HepG2 (cell line): Measurements from ENCODE around the gene TECPR1. TPM values are rescaled to one million over a fixed set of nuclear protein-coding genes. Genes with fewer than 3 reads are reported as not detected.

Source experiments
- ARHGAP35 ChIP-seq: sonication (generic); formaldehyde crosslinking; IDR thresholded peaks from 2 replicates; pipeline ENCODE4 v1.9.0; 2022; ENCODE audit warnings: mild to moderate bottlenecking, inconsistent platforms, moderate library complexity, missing genetic modification reagents, borderline replicate concordance
- ARNTL ChIP-seq: sonication (generic); formaldehyde crosslinking; IDR thresholded peaks from 2 replicates; pipeline ENCODE4 v1.4.0; 2020; ENCODE audit warnings: mild to moderate bottlenecking, missing genetic modification reagents
- GATAD2A ChIP-seq: IDR thresholded peaks from 2 replicates; pipeline ENCODE4 v1.6.1; 2016
- HNRNPLL ChIP-seq: fragments of 200-400 bp; formaldehyde crosslinking; IDR thresholded peaks from 2 replicates; pipeline ENCODE4 v1.6.1; 2017; ENCODE audit warnings: mild to moderate bottlenecking, low read depth, low read length; ENCODE audit not compliant: poor library complexity, severe bottlenecking
- HOXD1 ChIP-seq: sonication (generic); formaldehyde crosslinking; IDR thresholded peaks from 2 replicates; pipeline ENCODE4 v1.5.0; 2020; ENCODE audit warnings: missing genetic modification reagents
- IKZF1 ChIP-seq: fragments of 450-650 bp; IDR thresholded peaks from 2 replicates; pipeline ENCODE4 v1.7.1; 2016
- IRX3 ChIP-seq: sonication (generic); formaldehyde crosslinking; IDR thresholded peaks from 2 replicates; pipeline ENCODE4 v1.8.1; 2023; ENCODE audit warnings: mild to moderate bottlenecking, low read depth, missing genetic modification reagents, borderline replicate concordance
- MIER3 ChIP-seq: IDR thresholded peaks from 2 replicates; pipeline ENCODE4 v1.6.1; 2016; ENCODE audit warnings: missing compliant biosample characterization, borderline replicate concordance
- PAX8 ChIP-seq: sonication (generic); formaldehyde crosslinking; IDR thresholded peaks from 2 replicates; pipeline ENCODE4 v1.8.0; 2022; ENCODE audit warnings: mild to moderate bottlenecking, missing genetic modification reagents, borderline replicate concordance
- POLR2AphosphoS5 ChIP-seq: IDR thresholded peaks from 2 replicates; pipeline ENCODE4 v1.6.1; 2012; ENCODE audit warnings: low read depth, low read length
- RBFOX2 ChIP-seq: fragments of 200-400 bp; formaldehyde crosslinking; IDR thresholded peaks from 2 replicates; pipeline ENCODE4 v1.6.1; 2017; ENCODE audit warnings: low read depth, mild to moderate bottlenecking, low read length
- RFX1 ChIP-seq: fragments of 450-650 bp; IDR thresholded peaks from 2 replicates; pipeline ENCODE4 v1.6.1; 2017
- SMC3 ChIP-seq: IDR thresholded peaks from 2 replicates; pipeline ENCODE4 v1.6.1; 2011; ENCODE audit warnings: low read length, improper control_type of control experiment
- XRCC5 ChIP-seq: fragments of 200-400 bp; formaldehyde crosslinking; optimal IDR thresholded peaks from 2 replicates; pipeline ENCODE3; 2017; ENCODE audit warnings: mild to moderate bottlenecking, low read length
- ZC3H13 ChIP-seq: sonication (generic); formaldehyde crosslinking; IDR thresholded peaks from 2 replicates; pipeline ENCODE4 v1.8.1; 2023; ENCODE audit warnings: mild to moderate bottlenecking, missing genetic modification reagents, moderate library complexity
- ZNF207 ChIP-seq: fragments of 450-650 bp; IDR thresholded peaks from 2 replicates; pipeline ENCODE4 v1.6.1; 2016; ENCODE audit warnings: antibody characterized with exemption, borderline replicate concordance
- ZNF253 ChIP-seq: sonication (generic); formaldehyde crosslinking; IDR thresholded peaks from 2 replicates; pipeline ENCODE4 v1.8.0; 2022; ENCODE audit warnings: mild to moderate bottlenecking, missing genetic modification reagents, borderline replicate concordance
- ZNF460 ChIP-seq: sonication (generic); formaldehyde crosslinking; IDR thresholded peaks from 2 replicates; pipeline ENCODE4 v1.5.1; 2020; ENCODE audit warnings: missing genetic modification reagents, mild to moderate bottlenecking, borderline replicate concordance
- ZNF615 ChIP-seq: sonication (generic); formaldehyde crosslinking; IDR thresholded peaks from 2 replicates; pipeline ENCODE4 v1.5.0; 2020; ENCODE audit warnings: mild to moderate bottlenecking, missing genetic modification reagents, borderline replicate concordance
- ZNF670 ChIP-seq: sonication (generic); formaldehyde crosslinking; IDR thresholded peaks from 2 replicates; pipeline ENCODE4 v1.8.0; 2022; ENCODE audit warnings: mild to moderate bottlenecking, missing genetic modification reagents, borderline replicate concordance
- ZNF776 ChIP-seq: sonication (generic); formaldehyde crosslinking; IDR thresholded peaks from 2 replicates; pipeline ENCODE4 v1.4.0; 2020; ENCODE audit warnings: mild to moderate bottlenecking, missing genetic modification reagents
- ZSCAN30 ChIP-seq: sonication (generic); formaldehyde crosslinking; IDR thresholded peaks from 2 replicates; pipeline ENCODE4 v1.5.0; 2020; ENCODE audit warnings: mild to moderate bottlenecking, missing genetic modification reagents
- ZSCAN31 ChIP-seq: sonication (generic); formaldehyde crosslinking; IDR thresholded peaks from 2 replicates; pipeline ENCODE4 v1.5.0; 2020; ENCODE audit warnings: low read depth, mild to moderate bottlenecking, missing genetic modification reagents
- polyA plus RNA-seq, 8 experiments: library from polyadenylated mRNA; depleted of rRNA in 3 of 8; stranded (reverse) in 7 of 8; unstranded in 1 of 8; fragments of >200 nt; fragmentation: Illumina TruSeq in 4 of 8; extraction: Trizol in 4 of 8; gene quantifications; 2 replicates each; pipeline versions ENCODE4 v1.2.1 to v1.2.3, GENCODE V29; 2011 to 2016; ENCODE audit warnings: low read depth in 4 of 8, missing spikeins in 1 of 8, mixed read lengths in 1 of 8; ENCODE audit not compliant: insufficient read depth in 1 of 8
- total RNA-seq, 5 experiments: library from RNA; depleted of rRNA; stranded (reverse); fragments of >200 nt; fragmentation: Illumina TruSeq; extraction: Trizol; gene quantifications; 2 replicates each; pipeline ENCODE4 v1.2.3, GENCODE V29; 2016; ENCODE audit warnings: low read depth in 1 of 5
- TF ChIP-seq, protein P1 (sequence below): sonication (generic); formaldehyde crosslinking; IDR thresholded peaks from 2 replicates; pipeline ENCODE4 v1.4.0; 2020; ENCODE audit warnings: missing genetic modification reagents
- TF ChIP-seq, protein P2 (sequence below): sonication (generic); formaldehyde crosslinking; IDR thresholded peaks from 2 replicates; pipeline ENCODE4 v1.4.0; 2020; ENCODE audit warnings: missing genetic modification reagents
- TF ChIP-seq, protein P3 (sequence below): sonication (generic); formaldehyde crosslinking; IDR thresholded peaks from 2 replicates; pipeline ENCODE4 v1.8.0; 2022; ENCODE audit warnings: missing genetic modification reagents, mild to moderate bottlenecking, borderline replicate concordance

TECPR1 gene
- total and polyA plus RNA-seq, 2 of the 13 experiments (the other 11 are each of a cell fraction or from before 2014, with no cell fraction given): 2.3 to 6.3 TPM

DNA sequence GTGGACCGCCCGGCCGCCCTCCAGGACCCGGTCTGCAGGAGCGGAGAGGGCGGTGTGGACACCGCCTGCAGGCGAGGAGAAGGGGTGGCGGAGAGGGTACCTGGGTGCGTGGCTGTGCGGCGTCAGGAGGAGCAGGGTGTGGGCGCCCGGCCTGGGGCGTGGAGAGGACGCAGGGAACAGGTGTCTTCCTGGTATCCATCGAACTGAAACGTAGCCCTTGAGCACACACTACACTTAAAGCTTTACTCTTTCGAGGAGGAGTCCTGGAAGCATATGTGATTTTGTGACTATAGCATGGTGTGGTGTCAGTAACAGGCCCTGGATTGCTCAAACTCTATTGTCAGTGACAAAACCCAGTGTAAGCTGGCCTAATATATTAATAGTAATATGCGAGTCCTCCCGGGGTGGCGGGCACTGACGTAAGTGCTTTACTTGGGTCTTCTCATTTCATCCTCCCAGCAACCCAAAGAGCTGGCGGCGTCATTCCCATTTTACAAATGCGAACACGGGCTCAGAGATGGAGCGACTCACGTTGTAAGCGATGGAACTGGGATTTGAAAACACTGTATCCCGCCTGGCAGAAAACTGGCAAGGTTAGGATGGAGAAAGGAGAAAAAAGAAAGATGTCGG lies 508 bp upstream of the TECPR1 start (continued):
- no peak for TF ChIP-seq MIER3
- no peak for TF ChIP-seq ZNF615 (CRISPR knock-in tag)
- TF ChIP-seq GATAD2A: no peak
- TF ChIP-seq XRCC5: peak; percentile 43
- TF ChIP-seq HOXD1 (CRISPR knock-in tag): no peak
- no peak for TF ChIP-seq ZNF776 (CRISPR knock-in tag)
- TF ChIP-seq IRX3 (CRISPR knock-in tag): no peak
- TF ChIP-seq RFX1: no peak
- no peak for TF ChIP-seq ZNF460 (CRISPR knock-in tag)
- no peak for TF ChIP-seq ZC3H13
- peak; percentile 64; the same call in 1 of the 2 replicates for TF ChIP-seq POLR2AphosphoS5
- no peak for TF ChIP-seq ZNF253 (CRISPR knock-in tag)
- TF ChIP-seq HNRNPLL: no peak
- TF ChIP-seq, protein P1, sequence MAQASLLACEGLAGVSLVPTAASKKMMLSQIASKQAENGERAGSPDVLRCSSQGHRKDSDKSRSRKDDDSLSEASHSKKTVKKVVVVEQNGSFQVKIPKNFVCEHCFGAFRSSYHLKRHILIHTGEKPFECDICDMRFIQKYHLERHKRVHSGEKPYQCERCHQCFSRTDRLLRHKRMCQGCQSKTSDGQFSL: no peak
- no peak for TF ChIP-seq ZSCAN30
- TF ChIP-seq ARNTL (CRISPR knock-in tag): 0 out of 2 replicates have a peak, but pooled peaks have one; percentile 9
- no peak for TF ChIP-seq SMC3
- TF ChIP-seq ZNF670 (CRISPR knock-in tag): no peak
- no peak for TF ChIP-seq IKZF1
- TF ChIP-seq, protein P2, sequence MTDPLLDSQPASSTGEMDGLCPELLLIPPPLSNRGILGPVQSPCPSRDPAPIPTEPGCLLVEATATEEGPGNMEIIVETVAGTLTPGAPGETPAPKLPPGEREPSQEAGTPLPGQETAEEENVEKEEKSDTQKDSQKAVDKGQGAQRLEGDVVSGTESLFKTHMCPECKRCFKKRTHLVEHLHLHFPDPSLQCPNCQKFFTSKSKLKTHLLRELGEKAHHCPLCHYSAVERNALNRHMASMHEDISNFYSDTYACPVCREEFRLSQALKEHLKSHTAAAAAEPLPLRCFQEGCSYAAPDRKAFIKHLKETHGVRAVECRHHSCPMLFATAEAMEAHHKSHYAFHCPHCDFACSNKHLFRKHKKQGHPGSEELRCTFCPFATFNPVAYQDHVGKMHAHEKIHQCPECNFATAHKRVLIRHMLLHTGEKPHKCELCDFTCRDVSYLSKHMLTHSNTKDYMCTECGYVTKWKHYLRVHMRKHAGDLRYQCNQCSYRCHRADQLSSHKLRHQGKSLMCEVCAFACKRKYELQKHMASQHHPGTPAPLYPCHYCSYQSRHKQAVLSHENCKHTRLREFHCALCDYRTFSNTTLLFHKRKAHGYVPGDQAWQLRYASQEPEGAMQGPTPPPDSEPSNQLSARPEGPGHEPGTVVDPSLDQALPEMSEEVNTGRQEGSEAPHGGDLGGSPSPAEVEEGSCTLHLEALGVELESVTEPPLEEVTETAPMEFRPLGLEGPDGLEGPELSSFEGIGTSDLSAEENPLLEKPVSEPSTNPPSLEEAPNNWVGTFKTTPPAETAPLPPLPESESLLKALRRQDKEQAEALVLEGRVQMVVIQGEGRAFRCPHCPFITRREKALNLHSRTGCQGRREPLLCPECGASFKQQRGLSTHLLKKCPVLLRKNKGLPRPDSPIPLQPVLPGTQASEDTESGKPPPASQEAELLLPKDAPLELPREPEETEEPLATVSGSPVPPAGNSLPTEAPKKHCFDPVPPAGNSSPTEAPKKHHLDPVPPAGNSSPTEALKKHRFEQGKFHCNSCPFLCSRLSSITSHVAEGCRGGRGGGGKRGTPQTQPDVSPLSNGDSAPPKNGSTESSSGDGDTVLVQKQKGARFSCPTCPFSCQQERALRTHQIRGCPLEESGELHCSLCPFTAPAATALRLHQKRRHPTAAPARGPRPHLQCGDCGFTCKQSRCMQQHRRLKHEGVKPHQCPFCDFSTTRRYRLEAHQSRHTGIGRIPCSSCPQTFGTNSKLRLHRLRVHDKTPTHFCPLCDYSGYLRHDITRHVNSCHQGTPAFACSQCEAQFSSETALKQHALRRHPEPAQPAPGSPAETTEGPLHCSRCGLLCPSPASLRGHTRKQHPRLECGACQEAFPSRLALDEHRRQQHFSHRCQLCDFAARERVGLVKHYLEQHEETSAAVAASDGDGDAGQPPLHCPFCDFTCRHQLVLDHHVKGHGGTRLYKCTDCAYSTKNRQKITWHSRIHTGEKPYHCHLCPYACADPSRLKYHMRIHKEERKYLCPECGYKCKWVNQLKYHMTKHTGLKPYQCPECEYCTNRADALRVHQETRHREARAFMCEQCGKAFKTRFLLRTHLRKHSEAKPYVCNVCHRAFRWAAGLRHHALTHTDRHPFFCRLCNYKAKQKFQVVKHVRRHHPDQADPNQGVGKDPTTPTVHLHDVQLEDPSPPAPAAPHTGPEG (CRISPR knock-in tag): no peak; the same call in 1 of the 2 replicates
- TF ChIP-seq ZNF207: no peak
- no peak for TF ChIP-seq RBFOX2
- TF ChIP-seq ZSCAN31 (CRISPR knock-in tag): no peak
- TF ChIP-seq PAX8 (CRISPR knock-in tag): no peak
- TF ChIP-seq, protein P3, sequence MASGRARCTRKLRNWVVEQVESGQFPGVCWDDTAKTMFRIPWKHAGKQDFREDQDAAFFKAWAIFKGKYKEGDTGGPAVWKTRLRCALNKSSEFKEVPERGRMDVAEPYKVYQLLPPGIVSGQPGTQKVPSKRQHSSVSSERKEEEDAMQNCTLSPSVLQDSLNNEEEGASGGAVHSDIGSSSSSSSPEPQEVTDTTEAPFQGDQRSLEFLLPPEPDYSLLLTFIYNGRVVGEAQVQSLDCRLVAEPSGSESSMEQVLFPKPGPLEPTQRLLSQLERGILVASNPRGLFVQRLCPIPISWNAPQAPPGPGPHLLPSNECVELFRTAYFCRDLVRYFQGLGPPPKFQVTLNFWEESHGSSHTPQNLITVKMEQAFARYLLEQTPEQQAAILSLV (CRISPR knock-in tag): no peak
- TF ChIP-seq ARHGAP35 (CRISPR knock-in tag): no peak
